Pancreas (tissue), 10 donors: ENCODE data around the gene GSN. TPM values are rescaled to one million over a fixed set of nuclear protein-coding genes. Genes with fewer than 3 reads are reported as not detected.

Experiments used
- ATAC-seq, 4 donors: fragments of 200-7000 bp; cut with Tn5 transposase; one replicate each; pipeline versions ENCODE4 v1.8.0 to v1.9.1; 2020; ENCODE audit warnings: mild to moderate bottlenecking in 4 of 4, moderate library complexity in 4 of 4
- DNase-seq, 6 donors: peaks; one replicate each; pipeline ENCODE4 v3.0.0-alpha.2; 2020
- FAIRE-seq: peaks from 2 replicates; lab custom pipeline; 2012; peaks lifted over from hg19 to GRCh38; lab: Jason Lieb, UNC
- H3K27ac ChIP-seq, 4 donors: fragments of 200-600 bp; sonication (generic); 1 replicate in 3 of 4; 2 replicates in 1 of 4; pipeline versions ENCODE4 v1.5.0 to v1.8.0; 2020
- H3K27me3 ChIP-seq, 4 donors: fragments of 200-600 bp; one replicate each; pipeline ENCODE4 v1.8.0; 2021
- H3K36me3 ChIP-seq, 3 donors: fragments of 200-600 bp; sonication (generic) in 1 of 3; one replicate each; pipeline versions ENCODE4 v1.5.0 to v1.8.0; 2020 to 2021
- H3K4me1 ChIP-seq, 3 donors: fragments of 200-600 bp; one replicate each; pipeline ENCODE4 v1.8.0; 2021
- H3K4me3 ChIP-seq, 4 donors: fragments of 200-600 bp; sonication (generic) in 2 of 4; one replicate each; pipeline versions ENCODE4 v1.5.0 to v1.8.0; 2020 to 2021
- H3K9me3 ChIP-seq, 4 donors: fragments of 200-600 bp; one replicate each; pipeline ENCODE4 v1.8.0; 2021
- CTCF ChIP-seq, 4 donors: fragments of 200-600 bp; sonication (generic) in 3 of 4; IDR thresholded peaks; one replicate each; pipeline versions ENCODE4 v1.5.0 to v1.8.0; 2021; ENCODE audit warnings: antibody characterized with exemption in 4 of 4
- WGBS, 2 donors: extraction: QIAGEN DNeasy Blood & Tissue Kit; methylation state at CpG; one replicate each; pipeline ENCODE4 v1.1.7; 2013; 5-methylcytosine and 5-hydroxymethylcytosine counted together
- intact Hi-C, 3 donors: fragments of 100-400 bp; cut with DNase I; formaldehyde crosslinking; loops; one replicate each; pipeline versions ENCODE4 v1.11.1 to v1.14.2; 2022
- polyA plus RNA-seq, 2 donors: library from polyadenylated mRNA; stranded (reverse); fragments of 200-250 nt; gene quantifications; one replicate each; pipeline ENCODE4 v1.2.3, GENCODE V29; 2013
- total RNA-seq, 6 donors: library from RNA; stranded (reverse); fragmentation: NEBNext Ultra II Directional in 4 of 6; extraction: Animal tissue kit (Norgen Biotek cat#: 25700) in 4 of 6; gene quantifications; one replicate each; pipeline versions ENCODE4 v1.2.1 to v1.2.4, GENCODE V29; 2021 to 2023
- donor health status: healthy with polysubstance abuse.
- donor health status: DM: no; HTN: no; CAD: no; lungs with moderate emphysema.
- donor health status: DM: no; HTN: no; CAD: no.
- donor health status: control.
- donor health status: control.
- donor health status: Bipolar disorder and iron deficiency.
- donor health status: DM: yes; HTN: yes; CAD: no.
- donor health status: DM: no; HTN: no; CAD: no.
- donor health status: DM: no; HTN: no; CAD: no.
- donor health status: DM: yes; HTN: yes; CAD: no.

The GSN gene
- total and polyA plus RNA-seq, 8 donors = 44.0 to 193 (median 132) TPM

GRCh38 chr9:121283080-121283398 lies 15.1 kb downstream of the GSN start:
- FAIRE-seq (no peak), DNase-seq (no peak)
- peak overlapping the region in 2 of 4 donors; percentile 91 to 92 for H3K27ac ChIP-seq

GRCh38 chr9:121283856-121284732 lies 16.1 kb downstream of the GSN start:
- no peak for TF ChIP-seq CTCF (IDR thresholded peaks at IDR 0.05)
- no peak for FAIRE-seq
- no peak for DNase-seq
- Histone ChIP-seq H3K9me3 (no peaks in the 10 kb centered on the region), H3K27me3 (no peaks in the 10 kb centered on the region), H3K36me3 (no peaks in the 10 kb centered on the region), H3K4me1 (peaks cover 20 to 61% (median 28%) of the 10 kb centered on the region in 3 donors), H3K27ac (peak overlapping the region in 1 of 4 donors; percentile 89), H3K4me3 (no peak overlapping the region)
- no peak for ATAC-seq
- WGBS, 2 donors = 80 to 84% methylated on average over 11 of the region's 11 CpGs
- intact Hi-C loops = no loop called here

More at GRCh38 chr9:121283080-121283398, 15.1 kb downstream of the GSN start:
- no peaks in the 10 kb centered on the region for H3K9me3 ChIP-seq
- H3K36me3 ChIP-seq = no peaks in the 10 kb centered on the region
- H3K4me3 ChIP-seq = no peak overlapping the region
- 77 to 87% methylated on average over 2 of the region's 2 CpGs for WGBS, 2 donors
- no peaks in the 10 kb centered on the region for H3K27me3 ChIP-seq
- intact Hi-C loops = no loop called here
- TF ChIP-seq CTCF (IDR thresholded peaks at IDR 0.05) = no peak
- no peak for ATAC-seq
- H3K4me1 ChIP-seq = peaks cover 16 to 54% (median 20%) of the 10 kb centered on the region in 3 donors

GRCh38 chr9:121284733-121285451 lies 16.9 kb downstream of the GSN start:
- Histone ChIP-seq H3K27ac (peak overlapping the region in 3 of 4 donors; percentile 68 to 89 (median 89)), H3K27me3 (no peaks in the 10 kb centered on the region), H3K4me1 (peaks cover 20 to 62% (median 28%) of the 10 kb centered on the region in 3 donors), H3K36me3 (no peaks in the 10 kb centered on the region), H3K4me3 (no peak overlapping the region), H3K9me3 (no peaks in the 10 kb centered on the region)
- TF ChIP-seq CTCF (IDR thresholded peaks at IDR 0.05) = no peak
- FAIRE-seq (no peak), DNase-seq (no peak), ATAC-seq (no peak)
- intact Hi-C loops = no loop called here
- WGBS, 2 donors = 93 to 95% methylated on average over 9 of the region's 9 CpGs

GRCh38 chr9:121285835-121286687 lies 18.1 kb downstream of the GSN start:
- Histone ChIP-seq H3K36me3 (no peaks in the 10 kb centered on the region), H3K4me3 (no peak overlapping the region), H3K4me1 (peaks cover 20 to 57% (median 26%) of the 10 kb centered on the region in 3 donors), H3K27ac (peak overlapping the region; percentile 56 to 89 (median 78)), H3K9me3 (no peaks in the 10 kb centered on the region), H3K27me3 (no peaks in the 10 kb centered on the region)
- intact Hi-C loops = no loop called here
- WGBS, 2 donors = 49 to 62% methylated on average over 18 of the region's 18 CpGs
- TF ChIP-seq CTCF (IDR thresholded peaks at IDR 0.05) = no peak
- ATAC-seq (peak in 3 of 4 donors; percentile 2 to 10 (median 3)), DNase-seq (no peak), FAIRE-seq (no peak)
